Measurements from ENCODE around the gene PRR7. TPM values are rescaled to one million over a fixed set of nuclear protein-coding genes. Genes with fewer than 3 reads are reported as not detected.
A peak's percentile ranks its signal among the peaks of the same experiment; 100 is the strongest.
"Not testable (repeated sequence)": the region's sequence is repeated elsewhere in the genome, so short reads cannot be mapped to it uniquely, and the experiment has no call there.

Gene PRR7
- polyA plus RNA-seq, 1 donor, result 0.44 TPM

- DNase-seq (ENCODE audit: low read depth), result no peak
Observed at GRCh38 chr5:177484902-177485549, 38.4 kb downstream of the PRR7 start.

- not testable (repeated sequence) for DNase-seq (ENCODE audit: low read depth)
Observed at GRCh38 chr5:177485753-177486152, 39.1 kb downstream of the PRR7 start.

- no peak for DNase-seq (ENCODE audit: low read depth)
Observed at GRCh38 chr5:177486256-177486655, 39.6 kb downstream of the PRR7 start.

GRCh38 chr5:177487144-177487543 is 40.5 kb downstream of the PRR7 start:
- no peak for DNase-seq (ENCODE audit: low read depth)

GRCh38 chr5:177487975-177488374 is 41.4 kb downstream of the PRR7 start:
- DNase-seq (ENCODE audit: low read depth), result no peak

GRCh38 chr5:177489119-177489716 is 42.6 kb downstream of the PRR7 start:
- no peak for DNase-seq (ENCODE audit: low read depth)

GRCh38 chr5:177490311-177490991 is 43.8 kb downstream of the PRR7 start:
- no peak for DNase-seq (ENCODE audit: low read depth)

- no peak for DNase-seq (ENCODE audit: low read depth)
Observed at GRCh38 chr5:177490992-177491391, 44.4 kb downstream of the PRR7 start.

- DNase-seq (ENCODE audit: low read depth), result no peak
Observed at GRCh38 chr5:177491429-177491945, 44.9 kb downstream of the PRR7 start.

- DNase-seq (ENCODE audit: low read depth), result no peak
Observed at GRCh38 chr5:177491983-177492746, 45.6 kb downstream of the PRR7 start.

- no peak for DNase-seq (ENCODE audit: low read depth)
Observed at GRCh38 chr5:177492841-177493240, 46.2 kb downstream of the PRR7 start.

- DNase-seq (ENCODE audit: low read depth), result no peak
Observed at GRCh38 chr5:177493795-177494345, 47.3 kb downstream of the PRR7 start.

- DNase-seq (ENCODE audit: low read depth), result no peak
Observed at GRCh38 chr5:177494346-177495195, 48.0 kb downstream of the PRR7 start.

- DNase-seq (ENCODE audit: low read depth), result no peak
Observed at GRCh38 chr5:177495243-177496060, 48.8 kb downstream of the PRR7 start.

- no peak for DNase-seq (ENCODE audit: low read depth)
Observed at GRCh38 chr5:177496070-177496726, 49.6 kb downstream of the PRR7 start.

- DNase-seq (ENCODE audit: low read depth), result peak; percentile 72
Observed at GRCh38 chr5:177496727-177497291, 50.2 kb downstream of the PRR7 start.

GRCh38 chr5:177497292-177498012 is 50.8 kb downstream of the PRR7 start, which contains the start of gene PDLIM7:
Gene PDLIM7, minus strand, starts transcription at chr5:177497604. Its CDS starts 1,092 bp downstream, at chr5:177496512.
- DNase-seq (ENCODE audit: low read depth), result peak; percentile 93
